Measurements from ENCODE around the gene SP6.

Gene SP6

GRCh38 chr17:47897561-47897960 is 46.6 kb upstream of the SP6 start:
- TF ChIP-seq EGR1 (IDR thresholded peaks at IDR 0.05) (no peak), TEAD4 (IDR thresholded peaks at IDR 0.05) (no peak), NFIC (IDR thresholded peaks at IDR 0.05) (no peak), ZBTB7A (IDR thresholded peaks at IDR 0.05; ENCODE audit: low read depth) (no peak), TCF12 (IDR thresholded peaks at IDR 0.05; ENCODE audit: low read depth) (no peak), CEBPB (IDR thresholded peaks at IDR 0.05) (no peak), REST (IDR thresholded peaks at IDR 0.05; ENCODE audit: low read depth) (no peak), FOXM1 (IDR thresholded peaks at IDR 0.05; ENCODE audit: borderline replicate concordance, low read depth) (no peak), TAF1 (IDR thresholded peaks at IDR 0.05; ENCODE audit: low read depth) (no peak), CREB1 (IDR thresholded peaks at IDR 0.05; ENCODE audit: low read depth) (no peak), RAD21 (IDR thresholded peaks at IDR 0.05; ENCODE audit: low read depth) (no peak), EP300 (IDR thresholded peaks at IDR 0.05; ENCODE audit: borderline replicate concordance) (no peak), YY1 (IDR thresholded peaks at IDR 0.05; ENCODE audit: low read depth) (no peak)
- TF ChIP-seq, protein P1, sequence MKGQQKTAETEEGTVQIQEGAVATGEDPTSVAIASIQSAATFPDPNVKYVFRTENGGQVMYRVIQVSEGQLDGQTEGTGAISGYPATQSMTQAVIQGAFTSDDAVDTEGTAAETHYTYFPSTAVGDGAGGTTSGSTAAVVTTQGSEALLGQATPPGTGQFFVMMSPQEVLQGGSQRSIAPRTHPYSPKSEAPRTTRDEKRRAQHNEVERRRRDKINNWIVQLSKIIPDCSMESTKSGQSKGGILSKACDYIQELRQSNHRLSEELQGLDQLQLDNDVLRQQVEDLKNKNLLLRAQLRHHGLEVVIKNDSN (IDR thresholded peaks at IDR 0.05): no peak
- TF ChIP-seq, protein P2, sequence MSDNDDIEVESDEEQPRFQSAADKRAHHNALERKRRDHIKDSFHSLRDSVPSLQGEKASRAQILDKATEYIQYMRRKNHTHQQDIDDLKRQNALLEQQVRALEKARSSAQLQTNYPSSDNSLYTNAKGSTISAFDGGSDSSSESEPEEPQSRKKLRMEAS (IDR thresholded peaks at IDR 0.05): no peak

GRCh38 chr17:47896672-47897490 is 45.9 kb upstream of the SP6 start:
- TF ChIP-seq, protein P2 (IDR thresholded peaks at IDR 0.05): peak; percentile 14; the same call in 1 of the 2 replicates
- TF ChIP-seq CREB1 (IDR thresholded peaks at IDR 0.05; ENCODE audit: low read depth): no peak

DNA sequence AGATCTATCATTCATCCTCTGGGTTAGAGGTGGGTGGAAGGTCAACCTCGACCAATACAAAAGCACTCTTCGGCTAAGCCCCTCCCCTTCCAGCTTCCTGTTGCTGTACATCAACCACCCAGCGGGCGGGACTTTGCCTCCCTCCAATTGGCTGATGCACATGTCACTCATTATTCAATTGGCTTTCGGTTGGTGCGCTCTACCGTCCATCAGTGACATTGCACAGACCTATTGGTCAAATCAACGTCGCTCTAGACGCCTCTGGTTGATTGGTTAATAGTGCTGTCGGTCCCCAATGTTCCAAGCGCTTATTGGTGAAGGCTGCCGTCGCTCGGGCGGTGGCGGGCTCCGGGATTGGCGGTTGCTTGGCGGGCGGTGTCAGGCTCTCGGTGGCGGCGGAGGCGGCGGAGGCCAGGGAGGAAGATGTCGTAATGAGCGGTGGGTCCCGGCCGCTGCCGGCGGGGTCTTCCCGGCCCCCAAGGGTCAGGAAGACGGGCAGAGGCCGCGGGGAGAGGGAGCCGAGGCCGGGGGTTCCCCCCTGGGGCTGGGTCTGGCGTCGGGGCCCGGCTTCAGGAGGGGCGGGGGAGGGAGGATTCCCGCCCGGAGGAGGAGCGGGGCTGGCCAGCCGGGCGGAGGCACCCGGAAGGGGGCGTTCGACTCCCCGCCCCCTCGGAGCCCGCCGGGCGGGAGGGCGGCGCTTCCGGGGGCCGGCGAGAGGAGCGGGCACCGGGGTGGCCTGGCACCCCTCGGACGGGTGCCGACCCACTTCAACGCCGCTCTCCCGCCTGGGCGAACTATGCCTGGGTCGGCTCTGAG is 45.1 kb upstream of the SP6 start, which contains the start of gene SP2:
TSS of gene SP2 (plus strand) at position 381 of the 816 bp plus-strand sequence. CDS start at position 432, 51 bp downstream.
- TF ChIP-seq EP300 (IDR thresholded peaks at IDR 0.05; ENCODE audit: borderline replicate concordance) (0 out of 2 replicates have a peak, but pooled peaks have one; percentile 5), NFIC (IDR thresholded peaks at IDR 0.05) (no peak), TAF1 (IDR thresholded peaks at IDR 0.05; ENCODE audit: low read depth) (peak; percentile 77), CEBPB (IDR thresholded peaks at IDR 0.05) (peak; percentile 54; the same call in 1 of the 2 replicates), RAD21 (IDR thresholded peaks at IDR 0.05; ENCODE audit: low read depth) (no peak), YY1 (IDR thresholded peaks at IDR 0.05; ENCODE audit: low read depth) (0 out of 2 replicates have a peak, but pooled peaks have one; percentile 8), REST (IDR thresholded peaks at IDR 0.05; ENCODE audit: low read depth) (no peak), TEAD4 (IDR thresholded peaks at IDR 0.05) (no peak), ZBTB7A (IDR thresholded peaks at IDR 0.05; ENCODE audit: low read depth) (no peak; the same call in 1 of the 2 replicates), CREB1 (IDR thresholded peaks at IDR 0.05; ENCODE audit: low read depth) (peak; percentile 85), TCF12 (IDR thresholded peaks at IDR 0.05; ENCODE audit: low read depth) (peak; percentile 40), EGR1 (IDR thresholded peaks at IDR 0.05) (no peak), FOXM1 (IDR thresholded peaks at IDR 0.05; ENCODE audit: borderline replicate concordance, low read depth) (peak; percentile 70; the same call in 1 of the 2 replicates)
- TF ChIP-seq, protein P2 (IDR thresholded peaks at IDR 0.05): peak; percentile 57; the same call in 1 of the 2 replicates
- TF ChIP-seq, protein P1 (IDR thresholded peaks at IDR 0.05): no peak

DNA sequence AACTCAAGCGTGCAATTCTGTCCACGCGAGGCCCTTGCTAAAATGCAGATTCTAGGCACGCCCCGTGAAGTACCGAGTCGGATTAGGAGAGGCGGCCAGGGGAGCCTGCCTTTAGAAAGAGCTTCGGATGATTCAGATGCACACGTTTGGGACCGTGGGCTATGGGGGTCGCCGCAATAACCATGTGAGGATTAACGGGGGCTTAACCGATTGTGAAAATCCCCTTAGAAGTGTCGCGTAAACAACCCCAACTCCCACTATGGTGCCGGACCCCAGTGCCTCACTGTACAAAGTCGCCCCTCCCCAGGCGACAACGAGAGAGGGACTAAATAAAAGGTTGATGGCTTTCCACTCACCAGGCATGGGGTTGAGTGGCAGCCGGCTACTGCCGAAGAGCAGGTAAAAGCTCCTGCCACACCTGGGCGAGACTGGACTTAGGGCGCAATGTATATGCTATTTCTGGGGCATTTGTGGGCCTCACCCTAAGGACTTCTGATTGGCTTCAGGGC is 44.4 kb upstream of the SP6 start:
- no peak for TF ChIP-seq FOXM1 (IDR thresholded peaks at IDR 0.05; ENCODE audit: borderline replicate concordance, low read depth)
- TF ChIP-seq TAF1 (IDR thresholded peaks at IDR 0.05; ENCODE audit: low read depth): peak; percentile 57
- TF ChIP-seq TEAD4 (IDR thresholded peaks at IDR 0.05): 0 out of 2 replicates have a peak, but pooled peaks have one; percentile 24
- TF ChIP-seq, protein P1 (IDR thresholded peaks at IDR 0.05): 0 out of 2 replicates have a peak, but pooled peaks have one; percentile 2
- TF ChIP-seq, protein P2 (IDR thresholded peaks at IDR 0.05): peak; percentile 59
- 0 out of 2 replicates have a peak, but pooled peaks have one; percentile 32 for TF ChIP-seq ZBTB7A (IDR thresholded peaks at IDR 0.05; ENCODE audit: low read depth)
- TF ChIP-seq CEBPB (IDR thresholded peaks at IDR 0.05): no peak
- TF ChIP-seq EP300 (IDR thresholded peaks at IDR 0.05; ENCODE audit: borderline replicate concordance): no peak
- TF ChIP-seq REST (IDR thresholded peaks at IDR 0.05; ENCODE audit: low read depth): no peak
- peak; percentile 68; the same call in 1 of the 2 replicates for TF ChIP-seq YY1 (IDR thresholded peaks at IDR 0.05; ENCODE audit: low read depth)
